ENCODE measurements around the gene CELF1.

CELF1 gene

GRCh38 chr11:47417712-47418111, 135.2 kb downstream of the CELF1 start:
- DNase-seq (ENCODE audit: low spot score), result no peak

- DNase-seq (ENCODE audit: low spot score), result no peak
Measured at GRCh38 chr11:47415949-47416472, 136.9 kb downstream of the CELF1 start.
